Measurements from ENCODE around the gene PICALM. TPM values are rescaled to one million over a fixed set of nuclear protein-coding genes. Genes with fewer than 3 reads are reported as not detected.

PICALM gene
- total RNA-seq, 1 donor from 2014 or later, result 117 TPM

- Mint-ChIP-seq H3K27me3 (ENCODE audit: unreplicated experiment) (no peaks in the 10 kb centered on the region), H3K4me3 (ENCODE audit: unreplicated experiment) (no peak overlapping the region), H3K9me3 (ENCODE audit: unreplicated experiment) (no peaks in the 10 kb centered on the region), H3K4me1 (ENCODE audit: low read depth, unreplicated experiment) (no peaks in the 10 kb centered on the region), H3K36me3 (ENCODE audit: unreplicated experiment) (no peaks in the 10 kb centered on the region), H3K27ac (ENCODE audit: unreplicated experiment) (no peak overlapping the region)
- no peak for DNase-seq
- TF ChIP-seq, protein P1, sequence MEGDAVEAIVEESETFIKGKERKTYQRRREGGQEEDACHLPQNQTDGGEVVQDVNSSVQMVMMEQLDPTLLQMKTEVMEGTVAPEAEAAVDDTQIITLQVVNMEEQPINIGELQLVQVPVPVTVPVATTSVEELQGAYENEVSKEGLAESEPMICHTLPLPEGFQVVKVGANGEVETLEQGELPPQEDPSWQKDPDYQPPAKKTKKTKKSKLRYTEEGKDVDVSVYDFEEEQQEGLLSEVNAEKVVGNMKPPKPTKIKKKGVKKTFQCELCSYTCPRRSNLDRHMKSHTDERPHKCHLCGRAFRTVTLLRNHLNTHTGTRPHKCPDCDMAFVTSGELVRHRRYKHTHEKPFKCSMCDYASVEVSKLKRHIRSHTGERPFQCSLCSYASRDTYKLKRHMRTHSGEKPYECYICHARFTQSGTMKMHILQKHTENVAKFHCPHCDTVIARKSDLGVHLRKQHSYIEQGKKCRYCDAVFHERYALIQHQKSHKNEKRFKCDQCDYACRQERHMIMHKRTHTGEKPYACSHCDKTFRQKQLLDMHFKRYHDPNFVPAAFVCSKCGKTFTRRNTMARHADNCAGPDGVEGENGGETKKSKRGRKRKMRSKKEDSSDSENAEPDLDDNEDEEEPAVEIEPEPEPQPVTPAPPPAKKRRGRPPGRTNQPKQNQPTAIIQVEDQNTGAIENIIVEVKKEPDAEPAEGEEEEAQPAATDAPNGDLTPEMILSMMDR (IDR thresholded peaks at IDR 0.05; ENCODE audit: partially characterized antibody, unreplicated experiment), result no peak
These were observed 34.9 kb upstream of the PICALM start for GRCh38 chr11:86103808-86104207.

- no peak overlapping the region for H3K27ac Mint-ChIP-seq (ENCODE audit: unreplicated experiment)
- no peaks in the 10 kb centered on the region for H3K27me3 Mint-ChIP-seq (ENCODE audit: unreplicated experiment)
- H3K4me3 Mint-ChIP-seq (ENCODE audit: unreplicated experiment), result no peak overlapping the region
- H3K36me3 Mint-ChIP-seq (ENCODE audit: unreplicated experiment), result no peaks in the 10 kb centered on the region
- H3K9me3 Mint-ChIP-seq (ENCODE audit: unreplicated experiment), result no peaks in the 10 kb centered on the region
- TF ChIP-seq, protein P1 (IDR thresholded peaks at IDR 0.05; ENCODE audit: partially characterized antibody, unreplicated experiment), result no peak
- H3K4me1 Mint-ChIP-seq (ENCODE audit: low read depth, unreplicated experiment), result no peaks in the 10 kb centered on the region
- DNase-seq, result no peak
These were observed 33.1 kb upstream of the PICALM start for GRCh38 chr11:86101941-86102407.

DNA sequence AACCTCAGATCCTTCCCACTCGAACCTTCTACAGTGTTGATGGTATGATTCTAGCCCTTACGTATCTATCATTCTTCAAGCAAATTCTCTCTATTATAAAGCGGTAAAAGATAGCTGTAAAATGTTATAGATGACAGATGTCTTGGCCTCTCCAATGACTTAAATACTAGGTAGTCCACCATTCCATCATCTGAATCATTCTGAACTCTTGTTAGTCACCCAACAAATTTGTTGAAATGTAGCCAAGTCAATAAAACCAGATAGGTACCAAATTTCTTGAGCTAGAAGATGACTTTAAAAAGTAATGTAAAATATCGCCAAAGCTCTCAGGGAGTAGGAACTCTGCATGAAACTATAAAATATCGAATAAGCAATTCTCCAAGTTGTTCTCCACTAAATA, 32.6 kb upstream of the PICALM start:
- H3K9me3 Mint-ChIP-seq (ENCODE audit: unreplicated experiment), result no peaks in the 10 kb centered on the region
- no peaks in the 10 kb centered on the region for H3K27me3 Mint-ChIP-seq (ENCODE audit: unreplicated experiment)
- H3K4me3 Mint-ChIP-seq (ENCODE audit: unreplicated experiment), result no peak overlapping the region
- no peaks in the 10 kb centered on the region for H3K36me3 Mint-ChIP-seq (ENCODE audit: unreplicated experiment)
- no peak for DNase-seq
- no peaks in the 10 kb centered on the region for H3K4me1 Mint-ChIP-seq (ENCODE audit: low read depth, unreplicated experiment)
- H3K27ac Mint-ChIP-seq (ENCODE audit: unreplicated experiment), result no peak overlapping the region
- TF ChIP-seq, protein P1 (IDR thresholded peaks at IDR 0.05; ENCODE audit: partially characterized antibody, unreplicated experiment), result no peak

DNA sequence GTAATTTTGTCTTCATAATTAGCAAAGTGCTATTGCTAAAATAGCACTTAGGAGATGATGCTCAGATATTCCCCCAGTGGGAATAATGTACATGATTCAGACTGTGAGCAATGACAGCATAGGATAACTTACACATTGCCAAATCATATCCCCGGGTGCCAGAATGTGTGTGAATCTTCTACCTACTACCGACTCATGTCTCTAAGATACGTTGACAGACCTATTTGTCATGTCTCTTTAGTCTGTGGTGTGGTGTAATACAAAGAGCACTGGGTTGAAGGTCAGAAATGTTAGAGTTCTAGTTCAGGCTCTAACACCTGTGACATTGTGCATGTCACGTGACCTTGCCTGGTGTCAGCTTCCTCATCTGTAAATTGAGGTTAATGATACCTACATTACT, 31.0 kb upstream of the PICALM start:
- no peak for DNase-seq
- TF ChIP-seq, protein P1 (IDR thresholded peaks at IDR 0.05; ENCODE audit: partially characterized antibody, unreplicated experiment), result no peak
- H3K9me3 Mint-ChIP-seq (ENCODE audit: unreplicated experiment), result no peaks in the 10 kb centered on the region
- H3K36me3 Mint-ChIP-seq (ENCODE audit: unreplicated experiment), result no peaks in the 10 kb centered on the region
- no peaks in the 10 kb centered on the region for H3K4me1 Mint-ChIP-seq (ENCODE audit: low read depth, unreplicated experiment)
- no peak overlapping the region for H3K27ac Mint-ChIP-seq (ENCODE audit: unreplicated experiment)
- H3K4me3 Mint-ChIP-seq (ENCODE audit: unreplicated experiment), result no peak overlapping the region
- H3K27me3 Mint-ChIP-seq (ENCODE audit: unreplicated experiment), result no peaks in the 10 kb centered on the region

DNA sequence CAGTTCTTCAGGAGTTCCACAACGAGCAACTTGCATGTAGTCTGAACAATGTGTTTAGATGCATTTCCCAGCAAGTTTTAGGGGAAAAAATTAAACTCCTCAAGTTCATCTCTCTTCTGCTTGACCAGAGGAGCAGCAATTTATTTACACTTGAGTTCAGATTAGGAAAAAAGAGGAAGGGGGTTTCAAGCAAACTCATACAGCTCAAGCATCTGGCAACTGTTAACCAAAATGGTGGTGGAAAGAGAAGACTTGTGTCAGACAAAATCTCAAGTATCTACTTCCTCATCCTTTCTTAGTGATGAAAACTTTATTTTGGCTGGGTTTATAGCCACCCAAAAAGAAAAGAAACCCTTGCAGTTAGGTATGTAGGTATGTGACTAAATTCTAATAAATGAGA, 29.1 kb upstream of the PICALM start:
- TF ChIP-seq, protein P1 (IDR thresholded peaks at IDR 0.05; ENCODE audit: partially characterized antibody, unreplicated experiment), result no peak
- no peak for DNase-seq
- H3K4me3 Mint-ChIP-seq (ENCODE audit: unreplicated experiment), result no peak overlapping the region
- no peaks in the 10 kb centered on the region for H3K9me3 Mint-ChIP-seq (ENCODE audit: unreplicated experiment)
- H3K36me3 Mint-ChIP-seq (ENCODE audit: unreplicated experiment), result no peaks in the 10 kb centered on the region
- H3K27ac Mint-ChIP-seq (ENCODE audit: unreplicated experiment), result no peak overlapping the region
- no peaks in the 10 kb centered on the region for H3K27me3 Mint-ChIP-seq (ENCODE audit: unreplicated experiment)
- H3K4me1 Mint-ChIP-seq (ENCODE audit: low read depth, unreplicated experiment), result no peaks in the 10 kb centered on the region

Measured in glutamatergic neuron (in vitro differentiated cells).